GM12873 (cell line): Measurements from ENCODE around the gene CD68.

Experiments
- TF ChIP-seq, protein P1 (sequence below): IDR thresholded peaks from 2 replicates; pipeline ENCODE4 v1.5.1; 2012; ENCODE audit warnings: low read depth, mild to moderate bottlenecking, moderate library complexity, low read length, control low read depth; ENCODE audit not compliant: insufficient read depth; ENCODE audit errors: missing control alignments

CD68 gene

DNA sequence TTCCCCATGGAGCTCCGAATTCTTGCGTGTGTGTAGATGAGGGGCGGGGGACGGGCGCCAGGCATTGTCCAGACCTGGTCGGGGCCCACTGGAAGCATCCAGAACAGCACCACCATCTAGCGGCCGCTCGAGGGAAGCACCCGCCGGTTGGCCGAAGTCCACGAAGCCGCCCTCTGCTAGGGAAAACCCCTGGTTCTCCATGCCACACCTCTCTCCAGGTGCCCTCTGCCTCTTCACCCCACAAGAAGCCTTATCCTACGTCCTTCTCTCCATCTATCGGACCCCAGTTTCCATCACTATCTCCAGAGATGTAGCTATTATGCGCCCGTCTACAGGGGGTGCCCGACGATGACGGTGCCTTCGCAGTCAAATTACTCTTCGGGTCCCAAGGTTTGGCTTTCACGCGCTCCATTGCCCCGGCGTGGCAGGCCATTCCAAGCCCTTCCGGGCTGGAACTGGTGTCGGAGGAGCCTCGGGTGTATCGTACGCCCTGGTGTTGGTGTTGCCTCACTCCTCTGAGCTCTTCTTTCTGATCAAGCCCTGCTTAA is 18.3 kb upstream of the CD68 start:
- TF ChIP-seq, protein P1, sequence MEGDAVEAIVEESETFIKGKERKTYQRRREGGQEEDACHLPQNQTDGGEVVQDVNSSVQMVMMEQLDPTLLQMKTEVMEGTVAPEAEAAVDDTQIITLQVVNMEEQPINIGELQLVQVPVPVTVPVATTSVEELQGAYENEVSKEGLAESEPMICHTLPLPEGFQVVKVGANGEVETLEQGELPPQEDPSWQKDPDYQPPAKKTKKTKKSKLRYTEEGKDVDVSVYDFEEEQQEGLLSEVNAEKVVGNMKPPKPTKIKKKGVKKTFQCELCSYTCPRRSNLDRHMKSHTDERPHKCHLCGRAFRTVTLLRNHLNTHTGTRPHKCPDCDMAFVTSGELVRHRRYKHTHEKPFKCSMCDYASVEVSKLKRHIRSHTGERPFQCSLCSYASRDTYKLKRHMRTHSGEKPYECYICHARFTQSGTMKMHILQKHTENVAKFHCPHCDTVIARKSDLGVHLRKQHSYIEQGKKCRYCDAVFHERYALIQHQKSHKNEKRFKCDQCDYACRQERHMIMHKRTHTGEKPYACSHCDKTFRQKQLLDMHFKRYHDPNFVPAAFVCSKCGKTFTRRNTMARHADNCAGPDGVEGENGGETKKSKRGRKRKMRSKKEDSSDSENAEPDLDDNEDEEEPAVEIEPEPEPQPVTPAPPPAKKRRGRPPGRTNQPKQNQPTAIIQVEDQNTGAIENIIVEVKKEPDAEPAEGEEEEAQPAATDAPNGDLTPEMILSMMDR: peak; percentile 90

DNA sequence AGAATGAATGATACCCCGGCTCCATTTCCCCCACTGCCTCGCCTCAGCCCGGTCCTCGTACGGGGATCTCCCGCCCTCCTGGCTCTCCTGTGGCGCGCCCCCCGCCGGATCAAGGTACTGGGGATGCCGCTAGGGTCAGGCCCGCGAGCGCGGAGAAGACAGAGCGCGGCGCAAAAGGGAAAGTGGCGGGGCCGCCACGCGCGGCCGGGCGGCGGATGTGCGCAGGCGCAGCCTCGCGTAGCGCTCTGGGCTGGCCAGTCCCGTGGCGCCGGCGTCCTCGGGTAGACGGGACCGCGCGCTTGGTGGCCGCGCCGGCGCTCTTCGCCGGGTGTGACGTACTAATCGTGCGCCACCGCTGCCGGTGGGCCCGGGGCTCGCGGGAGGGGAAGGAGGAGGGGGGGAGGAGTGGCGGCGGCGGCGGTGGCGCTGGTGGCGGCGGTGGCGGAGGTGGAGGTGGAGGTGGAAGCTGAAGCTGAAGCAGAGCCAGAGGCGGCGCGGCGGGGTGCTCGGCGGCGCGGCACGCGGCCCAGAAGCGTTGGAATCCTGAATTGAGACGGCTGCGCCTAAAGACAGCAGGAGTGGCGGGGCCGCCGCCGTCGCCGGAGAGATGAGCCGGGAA is 17.7 kb upstream of the CD68 start, which contains the start of gene SENP3:
SENP3 (plus strand) TSS at position 331 of the 619 bp plus-strand sequence. CDS start 1,158 bp downstream, outside the sequence.
- TF ChIP-seq, protein P1: no peak

DNA sequence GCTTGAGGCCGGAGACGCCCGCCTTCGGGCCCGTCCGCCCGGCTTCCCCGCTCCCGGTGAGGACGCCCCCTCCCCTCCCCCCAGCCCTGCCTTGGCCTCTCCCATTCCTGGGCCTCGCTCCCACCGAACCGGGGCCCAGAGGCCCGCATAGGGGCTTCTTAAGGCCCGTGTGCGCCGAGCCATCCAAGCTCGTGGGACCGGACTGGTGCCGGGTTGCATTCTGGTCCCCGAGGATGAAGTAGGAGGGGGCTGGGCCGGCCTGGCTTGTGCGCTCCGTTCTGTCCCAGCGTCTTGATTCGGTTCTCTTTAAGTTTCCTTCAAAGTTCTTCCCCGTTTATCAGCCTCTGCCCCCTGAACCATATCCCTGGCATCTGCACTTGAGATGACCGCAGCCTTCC is 17.2 kb upstream of the CD68 start:
- TF ChIP-seq, protein P1: no peak

DNA sequence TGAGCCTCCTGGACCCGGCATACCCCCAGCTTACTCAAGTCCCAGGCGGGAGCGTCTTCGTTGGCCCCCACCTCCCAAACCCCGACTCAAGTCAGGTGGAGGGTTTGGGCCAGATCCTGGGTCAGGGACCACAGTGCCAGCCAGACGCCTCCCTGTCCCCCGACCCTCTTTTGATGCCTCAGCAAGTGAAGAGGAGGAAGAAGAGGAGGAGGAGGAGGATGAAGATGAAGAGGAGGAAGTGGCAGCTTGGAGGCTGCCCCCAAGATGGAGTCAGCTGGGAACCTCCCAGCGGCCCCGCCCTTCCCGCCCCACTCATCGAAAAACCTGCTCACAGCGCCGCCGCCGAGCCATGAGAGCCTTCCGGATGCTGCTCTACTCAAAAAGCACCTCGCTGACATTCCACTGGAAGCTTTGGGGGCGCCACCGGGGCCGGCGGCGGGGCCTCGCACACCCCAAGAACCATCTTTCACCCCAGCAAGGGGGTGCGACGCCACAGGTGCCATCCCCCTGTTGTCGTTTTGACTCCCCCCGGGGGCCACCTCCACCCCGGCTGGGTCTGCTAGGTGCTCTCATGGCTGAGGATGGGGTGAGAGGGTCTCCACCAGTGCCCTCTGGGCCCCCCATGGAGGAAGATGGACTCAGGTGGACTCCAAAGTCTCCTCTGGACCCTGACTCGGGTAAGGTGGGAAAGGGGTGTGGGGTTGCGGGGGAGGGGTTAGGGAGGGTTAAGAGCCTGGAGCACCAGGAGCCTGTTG is 16.1 kb upstream of the CD68 start:
- TF ChIP-seq, protein P1: no peak

DNA sequence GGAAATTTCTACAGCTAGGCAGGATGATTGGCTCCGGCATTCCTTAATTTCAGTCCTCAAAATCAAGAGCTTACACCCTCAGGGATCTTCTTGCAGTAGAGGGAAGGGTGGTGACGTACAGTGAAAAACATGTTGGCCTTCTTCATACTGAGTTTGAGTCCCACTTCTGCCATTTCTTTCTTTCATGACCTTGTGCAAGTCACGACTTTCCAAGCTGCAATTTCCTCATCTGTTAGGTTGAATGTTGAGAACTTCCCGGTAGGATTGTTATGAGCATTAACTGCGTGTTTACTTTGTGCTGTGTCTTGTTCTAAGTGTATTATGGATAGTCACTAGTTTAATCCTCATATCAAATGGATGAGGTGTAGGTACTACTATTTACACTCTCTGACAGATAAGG is 9.9 kb upstream of the CD68 start:
- TF ChIP-seq, protein P1: no peak

DNA sequence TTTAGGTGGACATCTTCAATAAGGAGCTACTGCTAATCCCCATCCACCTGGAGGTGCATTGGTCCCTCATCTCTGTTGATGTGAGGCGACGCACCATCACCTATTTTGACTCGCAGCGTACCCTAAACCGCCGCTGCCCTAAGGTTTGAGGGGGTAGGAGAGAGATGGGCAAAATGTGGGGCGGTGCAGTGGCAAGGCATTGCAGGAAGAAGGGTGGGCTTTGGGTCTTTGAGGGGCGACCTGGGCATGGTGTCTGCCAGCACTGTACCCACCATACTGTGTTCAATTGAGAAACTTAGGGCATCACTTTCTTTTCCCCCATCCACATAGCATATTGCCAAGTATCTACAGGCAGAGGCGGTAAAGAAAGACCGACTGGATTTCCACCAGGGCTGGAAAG is 9.1 kb upstream of the CD68 start:
- TF ChIP-seq, protein P1: no peak

DNA sequence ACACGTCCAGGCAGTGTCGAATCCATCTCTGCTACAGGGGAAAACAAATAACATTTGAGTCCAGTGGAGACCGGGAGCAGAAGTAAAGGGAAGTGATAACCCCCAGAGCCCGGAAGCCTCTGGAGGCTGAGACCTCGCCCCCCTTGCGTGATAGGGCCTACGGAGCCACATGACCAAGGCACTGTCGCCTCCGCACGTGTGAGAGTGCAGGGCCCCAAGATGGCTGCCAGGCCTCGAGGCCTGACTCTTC is 7.2 kb upstream of the CD68 start:
- TF ChIP-seq, protein P1: no peak
